SK-N-SH treated with all-trans-retinoic acid at 6 μM for 48 hours (cell line): ENCODE data around the gene STEAP2.
"Not testable (repeated sequence)": the region's sequence is repeated elsewhere in the genome, so short reads cannot be mapped to it uniquely, and the experiment has no call there.

Experiments used
- ATAC-seq: fragments of 200-7000 bp; cut with Tn5 transposase; 3 replicates; pipeline ENCODE4 v1.9.1; 2020; ENCODE audit warnings: mild to moderate bottlenecking, moderate library complexity
- ARNTL ChIP-seq: fragments of 450-650 bp; formaldehyde crosslinking; IDR thresholded peaks from 2 replicates; pipeline ENCODE4 v1.5.0; 2020; ENCODE audit warnings: low read depth, mild to moderate bottlenecking, moderate library complexity, borderline replicate concordance
- BACH2 ChIP-seq: fragments of 250-450 bp; sonication (Bioruptor Pico); IDR thresholded peaks from 2 replicates; pipeline ENCODE4 v1.9.0; 2021; ENCODE audit warnings: mild to moderate bottlenecking, borderline replicate concordance
- CSDC2 ChIP-seq: fragments of 250-450 bp; sonication (Bioruptor Pico); IDR thresholded peaks from 2 replicates; pipeline ENCODE4 v1.5.0; 2020; ENCODE audit warnings: mild to moderate bottlenecking, moderate library complexity
- CSRNP3 ChIP-seq: fragments of 250-450 bp; sonication (Bioruptor Pico); IDR thresholded peaks from 2 replicates; pipeline ENCODE4 v1.5.1; 2021; ENCODE audit warnings: mild to moderate bottlenecking, moderate library complexity
- ESRRG ChIP-seq: fragments of 250-450 bp; sonication (Bioruptor Pico); IDR thresholded peaks from 2 replicates; pipeline ENCODE4 v1.6.1; 2021; ENCODE audit warnings: mild to moderate bottlenecking
- GLIS3 ChIP-seq: fragments of 250-450 bp; sonication (Bioruptor Pico); IDR thresholded peaks from 2 replicates; pipeline ENCODE4 v1.5.0; 2020; ENCODE audit warnings: mild to moderate bottlenecking, moderate library complexity
- ISL1 ChIP-seq: fragments of 250-450 bp; sonication (Bioruptor Pico); IDR thresholded peaks from 2 replicates; pipeline ENCODE4 v2.1.2; 2022; ENCODE audit warnings: mild to moderate bottlenecking, moderate library complexity
- OSR1 ChIP-seq: fragments of 250-450 bp; sonication (Bioruptor Pico); IDR thresholded peaks from 2 replicates; pipeline ENCODE4 v1.8.0; 2022; ENCODE audit warnings: moderate library complexity, mild to moderate bottlenecking, inconsistent platforms
- PATZ1 ChIP-seq: fragments of 250-450 bp; sonication (Bioruptor Pico); IDR thresholded peaks from 2 replicates; pipeline ENCODE4 v1.8.0; 2020; ENCODE audit warnings: mild to moderate bottlenecking, moderate library complexity, borderline replicate concordance
- POU6F1 ChIP-seq: fragments of 250-450 bp; sonication (Bioruptor Pico); IDR thresholded peaks from 2 replicates; pipeline ENCODE4 v1.8.0; 2021; ENCODE audit warnings: low read depth, mild to moderate bottlenecking, moderate library complexity, borderline replicate concordance
- PPARA ChIP-seq: fragments of 250-450 bp; sonication (Bioruptor Pico); IDR thresholded peaks from 2 replicates; pipeline ENCODE4 v1.5.0; 2020; ENCODE audit warnings: mild to moderate bottlenecking, borderline replicate concordance
- SNAI2 ChIP-seq: fragments of 250-450 bp; sonication (Bioruptor Pico); IDR thresholded peaks from 2 replicates; pipeline ENCODE4 v1.5.0; 2020; ENCODE audit warnings: mild to moderate bottlenecking, moderate library complexity
- TCF4 ChIP-seq: fragments of 250-450 bp; sonication (Bioruptor Pico); IDR thresholded peaks from 2 replicates; pipeline ENCODE4 v1.8.0; 2021; ENCODE audit warnings: mild to moderate bottlenecking, moderate library complexity, borderline replicate concordance
- TOX ChIP-seq: fragments of 250-450 bp; sonication (Bioruptor Pico); IDR thresholded peaks from 2 replicates; pipeline ENCODE4 v1.8.0; 2021; ENCODE audit warnings: mild to moderate bottlenecking, moderate library complexity, borderline replicate concordance
- ZC3H10 ChIP-seq: fragments of 250-450 bp; sonication (Bioruptor Pico); IDR thresholded peaks from 2 replicates; pipeline ENCODE4 v1.5.1; 2021; ENCODE audit warnings: mild to moderate bottlenecking, moderate library complexity
- ZFP3 ChIP-seq: fragments of 250-450 bp; sonication (Bioruptor Pico); IDR thresholded peaks from 2 replicates; pipeline ENCODE4 v1.5.0; 2020; ENCODE audit warnings: mild to moderate bottlenecking, moderate library complexity
- ZFP30 ChIP-seq: fragments of 450-650 bp; formaldehyde crosslinking; IDR thresholded peaks from 2 replicates; pipeline ENCODE4 v1.5.0; 2022; ENCODE audit warnings: mild to moderate bottlenecking, moderate library complexity
- ZNF70 ChIP-seq: fragments of 450-650 bp; formaldehyde crosslinking; IDR thresholded peaks from 2 replicates; pipeline ENCODE4 v1.5.0; 2020; ENCODE audit warnings: mild to moderate bottlenecking, moderate library complexity
- TF ChIP-seq, protein P1 (sequence below): fragments of 250-450 bp; sonication (Bioruptor Pico); IDR thresholded peaks from 2 replicates; pipeline ENCODE4 v1.5.1; 2020; ENCODE audit warnings: low read depth, mild to moderate bottlenecking, moderate library complexity

STEAP2 gene

DNA sequence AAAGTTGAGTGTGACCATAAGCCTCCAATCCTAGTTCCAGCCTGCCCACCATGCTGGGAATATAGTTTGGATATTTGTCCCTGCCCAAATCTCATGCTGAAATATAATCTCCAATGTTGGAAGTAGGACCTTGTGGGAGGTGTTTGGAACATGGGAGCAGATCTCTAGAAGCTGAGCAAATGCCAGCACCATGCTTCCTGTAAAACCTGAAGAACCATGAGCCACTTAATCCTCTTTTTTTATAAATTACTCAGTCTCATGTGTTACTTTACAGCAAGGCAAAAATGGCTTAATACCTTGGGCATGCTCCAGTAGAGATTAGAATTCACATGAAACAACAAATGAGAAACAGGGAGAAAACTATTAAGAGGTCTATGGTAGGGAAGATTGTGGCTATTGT lies 30.1 kb upstream of the STEAP2 start:
- TF ChIP-seq CSRNP3 (CRISPR knock-in tag): no peak
- no peak for TF ChIP-seq ZFP3 (CRISPR knock-in tag)
- no peak for TF ChIP-seq ZFP30 (CRISPR knock-in tag)
- no peak for TF ChIP-seq PATZ1 (CRISPR knock-in tag)
- no peak for TF ChIP-seq POU6F1
- TF ChIP-seq ARNTL (CRISPR knock-in tag): no peak
- TF ChIP-seq TOX (CRISPR knock-in tag): no peak
- no peak for TF ChIP-seq ISL1 (CRISPR knock-in tag)
- no peak for ATAC-seq

DNA sequence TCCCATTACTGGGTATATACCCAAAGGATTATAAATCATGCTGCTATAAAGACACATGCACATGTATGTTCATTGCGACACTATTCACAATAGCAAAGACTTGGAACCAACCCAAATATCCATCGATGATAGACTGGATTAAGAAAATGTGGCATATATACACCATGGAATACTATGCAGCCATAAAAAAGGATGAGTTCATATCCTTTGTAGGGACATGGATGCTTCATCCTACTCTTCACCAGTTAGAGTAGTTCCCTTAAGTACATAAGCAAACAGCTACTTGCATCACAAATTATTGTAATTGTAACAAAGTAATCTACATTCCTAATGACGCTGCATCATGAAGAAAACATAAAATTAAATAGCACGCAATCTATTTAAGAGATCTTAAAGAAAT lies 25.2 kb upstream of the STEAP2 start:
- not testable (repeated sequence) for ATAC-seq

GRCh38 chr7:90187507-90188050 lies 24.0 kb upstream of the STEAP2 start:
- ATAC-seq: no peak
- no peak for TF ChIP-seq CSRNP3 (CRISPR knock-in tag)
- TF ChIP-seq POU6F1: no peak
- TF ChIP-seq ZNF70: no peak
- no peak for TF ChIP-seq CSDC2 (CRISPR knock-in tag)
- TF ChIP-seq SNAI2: no peak
- TF ChIP-seq OSR1 (CRISPR knock-in tag): no peak
- TF ChIP-seq ARNTL (CRISPR knock-in tag): no peak
- TF ChIP-seq BACH2 (CRISPR knock-in tag): no peak
- TF ChIP-seq ISL1 (CRISPR knock-in tag): no peak
- TF ChIP-seq ESRRG: no peak
- TF ChIP-seq, protein P1, sequence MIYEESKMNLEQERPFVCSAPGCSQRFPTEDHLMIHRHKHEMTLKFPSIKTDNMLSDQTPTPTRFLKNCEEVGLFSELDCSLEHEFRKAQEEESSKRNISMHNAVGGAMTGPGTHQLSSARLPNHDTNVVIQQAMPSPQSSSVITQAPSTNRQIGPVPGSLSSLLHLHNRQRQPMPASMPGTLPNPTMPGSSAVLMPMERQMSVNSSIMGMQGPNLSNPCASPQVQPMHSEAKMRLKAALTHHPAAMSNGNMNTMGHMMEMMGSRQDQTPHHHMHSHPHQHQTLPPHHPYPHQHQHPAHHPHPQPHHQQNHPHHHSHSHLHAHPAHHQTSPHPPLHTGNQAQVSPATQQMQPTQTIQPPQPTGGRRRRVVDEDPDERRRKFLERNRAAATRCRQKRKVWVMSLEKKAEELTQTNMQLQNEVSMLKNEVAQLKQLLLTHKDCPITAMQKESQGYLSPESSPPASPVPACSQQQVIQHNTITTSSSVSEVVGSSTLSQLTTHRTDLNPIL (CRISPR knock-in tag): no peak
- TF ChIP-seq ZC3H10 (CRISPR knock-in tag): no peak
- no peak for TF ChIP-seq PATZ1 (CRISPR knock-in tag)
- TF ChIP-seq TCF4 (CRISPR knock-in tag): no peak
- TF ChIP-seq GLIS3 (CRISPR knock-in tag): no peak
- TF ChIP-seq PPARA: no peak
- TF ChIP-seq ZFP3 (CRISPR knock-in tag): no peak
- no peak for TF ChIP-seq ZFP30 (CRISPR knock-in tag)
